Peyer's patch (tissue), 4 donors: ENCODE data around the gene TBL1X. TPM values are rescaled to one million over a fixed set of nuclear protein-coding genes. Genes with fewer than 3 reads are reported as not detected.

Source experiments
- DNase-seq, 3 donors: peaks; one replicate each; pipeline ENCODE4 v3.0.0-alpha.2; 2017 to 2019
- H3K27ac ChIP-seq, 4 donors: fragments of 200-600 bp; sonication (generic); one replicate each; pipeline ENCODE4 v1.5.1; 2016 to 2019
- H3K27me3 ChIP-seq, 2 donors: fragments of 200-600 bp; sonication (generic); one replicate each; pipeline ENCODE4 v1.5.1; 2019
- H3K36me3 ChIP-seq, 3 donors: fragments of 200-600 bp; sonication (generic); one replicate each; pipeline ENCODE4 v1.5.1; 2016 to 2019
- H3K4me1 ChIP-seq, 4 donors: fragments of 200-600 bp; sonication (generic); one replicate each; pipeline ENCODE4 v1.5.1; 2016 to 2019
- H3K4me3 ChIP-seq, 4 donors: fragments of 200-600 bp; sonication (generic); 1 replicate in 3 of 4; 2 replicates in 1 of 4; pipeline ENCODE4 v1.5.1; 2016 to 2019; ENCODE audit warnings: mild to moderate bottlenecking in 1 of 4
- H3K9me3 ChIP-seq, 4 donors: fragments of 200-600 bp; sonication (generic); one replicate each; pipeline ENCODE4 v1.5.1; 2016 to 2019; ENCODE audit warnings: mild to moderate bottlenecking in 1 of 4
- POLR2A ChIP-seq, 2 donors: fragments of 450-650 bp; IDR thresholded peaks; one replicate each; pipeline ENCODE4 v1.5.1; 2017; ENCODE audit warnings: antibody characterized with exemption in 2 of 2, mild to moderate bottlenecking in 2 of 2, moderate library complexity in 2 of 2
- total RNA-seq, 4 donors: library from RNA; depleted of rRNA; stranded (reverse); fragments of >200 nt; gene quantifications; one replicate each; pipeline ENCODE4 v1.1.0, GENCODE V29; 2016
- TF ChIP-seq, protein P1 (sequence below), 6 experiments: fragments of 450-650 bp in 4 of 6; fragments of 200-600 bp in 2 of 6; sonication (generic) in 1 of 6; IDR thresholded peaks; one replicate each; pipeline ENCODE4 v1.5.1; 2017 to 2019; ENCODE audit warnings: antibody characterized with exemption in 6 of 6, mild to moderate bottlenecking in 3 of 6, moderate library complexity in 1 of 6

Gene TBL1X
- total RNA-seq, 4 donors from 2014 or later = 3.9 to 29.7 (median 5.0) TPM

GRCh38 chrX:9628779-9629493 lies 164.1 kb downstream of the TBL1X start:
- no peaks in the 10 kb centered on the region for H3K4me1 ChIP-seq
- DNase-seq = no peak
- TF ChIP-seq, protein P1, sequence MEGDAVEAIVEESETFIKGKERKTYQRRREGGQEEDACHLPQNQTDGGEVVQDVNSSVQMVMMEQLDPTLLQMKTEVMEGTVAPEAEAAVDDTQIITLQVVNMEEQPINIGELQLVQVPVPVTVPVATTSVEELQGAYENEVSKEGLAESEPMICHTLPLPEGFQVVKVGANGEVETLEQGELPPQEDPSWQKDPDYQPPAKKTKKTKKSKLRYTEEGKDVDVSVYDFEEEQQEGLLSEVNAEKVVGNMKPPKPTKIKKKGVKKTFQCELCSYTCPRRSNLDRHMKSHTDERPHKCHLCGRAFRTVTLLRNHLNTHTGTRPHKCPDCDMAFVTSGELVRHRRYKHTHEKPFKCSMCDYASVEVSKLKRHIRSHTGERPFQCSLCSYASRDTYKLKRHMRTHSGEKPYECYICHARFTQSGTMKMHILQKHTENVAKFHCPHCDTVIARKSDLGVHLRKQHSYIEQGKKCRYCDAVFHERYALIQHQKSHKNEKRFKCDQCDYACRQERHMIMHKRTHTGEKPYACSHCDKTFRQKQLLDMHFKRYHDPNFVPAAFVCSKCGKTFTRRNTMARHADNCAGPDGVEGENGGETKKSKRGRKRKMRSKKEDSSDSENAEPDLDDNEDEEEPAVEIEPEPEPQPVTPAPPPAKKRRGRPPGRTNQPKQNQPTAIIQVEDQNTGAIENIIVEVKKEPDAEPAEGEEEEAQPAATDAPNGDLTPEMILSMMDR (IDR thresholded peaks at IDR 0.05) = no peak
- TF ChIP-seq POLR2A (IDR thresholded peaks at IDR 0.05) = no peak
- H3K9me3 ChIP-seq = no peaks in the 10 kb centered on the region
- H3K27me3 ChIP-seq = no peaks in the 10 kb centered on the region
- no peak overlapping the region for H3K27ac ChIP-seq
- no peaks in the 10 kb centered on the region for H3K36me3 ChIP-seq
- H3K4me3 ChIP-seq = no peak overlapping the region

DNA sequence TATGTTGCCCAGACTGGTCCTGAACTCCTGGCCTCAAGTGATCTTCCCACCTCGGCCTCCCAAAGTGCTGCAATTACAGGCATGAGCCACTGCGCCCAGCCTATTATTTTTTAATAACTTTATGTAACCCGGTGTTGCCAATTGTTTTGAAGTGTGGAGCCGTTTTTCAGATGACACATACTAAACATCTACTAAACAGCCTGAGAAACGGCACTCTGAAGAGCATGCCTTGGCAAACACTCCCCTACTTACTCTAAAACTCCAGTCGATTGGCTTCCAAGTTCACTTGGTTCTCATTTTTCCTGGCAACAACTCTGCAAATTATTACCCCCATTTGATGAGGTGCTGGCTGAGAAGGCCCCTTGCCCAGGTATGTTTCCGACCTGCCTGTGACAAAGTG lies 169.7 kb downstream of the TBL1X start:
- no peaks in the 10 kb centered on the region for H3K36me3 ChIP-seq
- H3K27ac ChIP-seq = no peak overlapping the region

GRCh38 chrX:9635368-9635767 lies 170.5 kb downstream of the TBL1X start:
- no peak for DNase-seq
- TF ChIP-seq, protein P1 (IDR thresholded peaks at IDR 0.05) = no peak
- TF ChIP-seq POLR2A (IDR thresholded peaks at IDR 0.05) = no peak
- H3K4me1 ChIP-seq = no peaks in the 10 kb centered on the region
- no peak overlapping the region for H3K4me3 ChIP-seq
- H3K9me3 ChIP-seq = no peaks in the 10 kb centered on the region
- no peak overlapping the region for H3K27ac ChIP-seq
- H3K36me3 ChIP-seq = no peaks in the 10 kb centered on the region
- H3K27me3 ChIP-seq = no peaks in the 10 kb centered on the region

More for the DNA sequence above, 169.7 kb downstream of the TBL1X start:
- no peaks in the 10 kb centered on the region for H3K4me1 ChIP-seq
- TF ChIP-seq, protein P1 (IDR thresholded peaks at IDR 0.05) = no peak
- no peak for TF ChIP-seq POLR2A (IDR thresholded peaks at IDR 0.05)
- no peaks in the 10 kb centered on the region for H3K9me3 ChIP-seq
- H3K4me3 ChIP-seq = no peak overlapping the region
- DNase-seq = no peak
- H3K27me3 ChIP-seq = no peaks in the 10 kb centered on the region

- no peaks in the 10 kb centered on the region for H3K4me1 ChIP-seq
- no peaks in the 10 kb centered on the region for H3K9me3 ChIP-seq
- no peak overlapping the region for H3K4me3 ChIP-seq
- TF ChIP-seq POLR2A (IDR thresholded peaks at IDR 0.05) = no peak
- TF ChIP-seq, protein P1 (IDR thresholded peaks at IDR 0.05) = no peak
- DNase-seq = no peak
- no peaks in the 10 kb centered on the region for H3K27me3 ChIP-seq
- no peaks in the 10 kb centered on the region for H3K36me3 ChIP-seq
- H3K27ac ChIP-seq = no peak overlapping the region
Observed at GRCh38 chrX:9635803-9636202, 170.9 kb downstream of the TBL1X start.

DNA sequence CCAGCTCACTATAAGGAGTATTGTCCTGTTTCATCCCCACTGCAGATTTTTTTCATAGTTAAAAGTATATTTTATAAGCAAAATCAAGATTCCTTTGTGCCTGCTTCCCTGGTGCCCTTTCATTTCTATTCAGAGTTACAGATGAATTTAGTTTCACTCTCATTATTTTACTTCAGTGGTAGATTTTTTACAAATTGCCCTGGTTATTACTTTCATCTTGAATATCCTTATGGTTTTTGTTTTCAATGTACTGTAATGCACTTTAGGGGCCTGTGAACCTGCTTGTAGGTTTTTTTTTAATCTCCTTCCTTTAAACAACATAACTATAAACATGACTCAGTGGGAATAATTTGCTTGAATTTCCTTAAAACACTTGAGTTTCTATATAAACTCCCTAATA lies 174.0 kb downstream of the TBL1X start:
- H3K27ac ChIP-seq = no peak overlapping the region
- DNase-seq = no peak
- TF ChIP-seq POLR2A (IDR thresholded peaks at IDR 0.05) = no peak
- TF ChIP-seq, protein P1 (IDR thresholded peaks at IDR 0.05) = no peak
- no peak overlapping the region for H3K4me3 ChIP-seq
- no peaks in the 10 kb centered on the region for H3K9me3 ChIP-seq
- H3K36me3 ChIP-seq = no peaks in the 10 kb centered on the region
- no peaks in the 10 kb centered on the region for H3K4me1 ChIP-seq
- H3K27me3 ChIP-seq = no peaks in the 10 kb centered on the region
